Measurements from ENCODE around the gene SBF2.

The SBF2 gene

DNA sequence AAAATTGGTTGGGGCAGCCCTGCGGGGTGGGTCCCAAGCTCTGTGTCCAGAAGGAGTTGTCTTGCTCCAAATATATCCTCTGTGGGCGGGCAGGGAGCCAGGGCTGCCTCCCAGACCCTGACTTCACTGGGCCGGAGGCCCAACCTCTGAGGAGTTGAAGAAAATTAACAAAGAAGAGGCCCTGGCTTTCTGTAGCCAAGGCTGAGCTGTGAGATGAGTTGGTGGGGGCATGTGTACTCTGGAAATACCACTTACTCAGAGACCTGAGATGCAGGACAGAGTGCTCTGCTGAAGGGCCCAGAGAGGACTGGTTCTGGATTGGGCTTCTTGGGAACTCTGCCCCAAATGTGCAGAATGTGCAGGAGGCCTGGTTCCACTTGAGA lies 533.8 kb downstream of the SBF2 start:
- DNase-seq (ENCODE audit: insufficient read length, low spot score) (no peak), FAIRE-seq (no peak)
- TF ChIP-seq PAX5 (IDR thresholded peaks at IDR 0.05; ENCODE audit: insufficient read depth, low read length, severe bottlenecking), result no peak
- TF ChIP-seq SPI1 (IDR thresholded peaks at IDR 0.05; ENCODE audit: low read depth, low read length), result no peak
- no peak for TF ChIP-seq POLR2A (IDR thresholded peaks at IDR 0.05; ENCODE audit: low read depth, low read length)
- no peak for TF ChIP-seq POLR2AphosphoS5 (IDR thresholded peaks at IDR 0.05; ENCODE audit: low read depth, low read length)
- TF ChIP-seq POU2F2 (IDR thresholded peaks at IDR 0.05; ENCODE audit: low read depth, low read length), result no peak
- no peak for TF ChIP-seq TAF1 (IDR thresholded peaks at IDR 0.05; ENCODE audit: low read depth, low read length)

DNA sequence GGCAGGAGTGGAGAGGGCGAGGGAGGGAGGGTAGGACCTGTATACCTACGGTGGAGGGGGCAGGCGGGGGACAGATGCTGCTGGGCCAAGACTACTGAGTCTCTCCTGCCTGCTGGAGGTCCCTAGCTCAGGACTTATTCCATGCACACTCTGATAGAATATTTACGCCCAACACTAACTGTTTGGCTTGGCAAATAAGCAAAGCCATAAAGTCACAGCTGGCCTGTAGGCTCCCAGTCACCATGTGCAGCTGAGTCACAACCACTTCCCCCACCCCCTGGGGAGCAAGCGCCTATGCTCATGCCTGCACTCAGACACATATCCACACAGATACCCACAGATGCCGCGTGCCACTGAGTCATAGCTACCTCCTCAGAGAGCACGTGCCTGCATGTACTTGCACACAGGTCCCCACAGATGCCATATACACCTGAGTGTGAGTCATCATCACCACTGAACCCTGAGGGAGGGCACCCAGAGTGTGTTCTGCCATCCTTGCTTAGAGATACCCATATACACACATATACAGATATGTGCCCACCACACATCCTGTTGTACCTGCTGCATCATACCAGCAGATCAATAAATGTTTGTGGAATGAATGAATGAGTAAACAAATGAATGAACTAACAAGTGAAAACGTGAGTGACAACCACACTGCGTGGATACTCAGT lies 534.4 kb downstream of the SBF2 start:
- TF ChIP-seq TAF1 (IDR thresholded peaks at IDR 0.05; ENCODE audit: low read depth, low read length) (no peak), POLR2A (IDR thresholded peaks at IDR 0.05; ENCODE audit: low read depth, low read length) (no peak), PAX5 (IDR thresholded peaks at IDR 0.05; ENCODE audit: insufficient read depth, low read length, severe bottlenecking) (no peak), SPI1 (IDR thresholded peaks at IDR 0.05; ENCODE audit: low read depth, low read length) (peak; percentile 28; the same call in 1 of the 2 replicates), POLR2AphosphoS5 (IDR thresholded peaks at IDR 0.05; ENCODE audit: low read depth, low read length) (no peak), POU2F2 (IDR thresholded peaks at IDR 0.05; ENCODE audit: low read depth, low read length) (no peak)
- FAIRE-seq, result peak; percentile 95
- DNase-seq (ENCODE audit: insufficient read length, low spot score), result no peak

DNA sequence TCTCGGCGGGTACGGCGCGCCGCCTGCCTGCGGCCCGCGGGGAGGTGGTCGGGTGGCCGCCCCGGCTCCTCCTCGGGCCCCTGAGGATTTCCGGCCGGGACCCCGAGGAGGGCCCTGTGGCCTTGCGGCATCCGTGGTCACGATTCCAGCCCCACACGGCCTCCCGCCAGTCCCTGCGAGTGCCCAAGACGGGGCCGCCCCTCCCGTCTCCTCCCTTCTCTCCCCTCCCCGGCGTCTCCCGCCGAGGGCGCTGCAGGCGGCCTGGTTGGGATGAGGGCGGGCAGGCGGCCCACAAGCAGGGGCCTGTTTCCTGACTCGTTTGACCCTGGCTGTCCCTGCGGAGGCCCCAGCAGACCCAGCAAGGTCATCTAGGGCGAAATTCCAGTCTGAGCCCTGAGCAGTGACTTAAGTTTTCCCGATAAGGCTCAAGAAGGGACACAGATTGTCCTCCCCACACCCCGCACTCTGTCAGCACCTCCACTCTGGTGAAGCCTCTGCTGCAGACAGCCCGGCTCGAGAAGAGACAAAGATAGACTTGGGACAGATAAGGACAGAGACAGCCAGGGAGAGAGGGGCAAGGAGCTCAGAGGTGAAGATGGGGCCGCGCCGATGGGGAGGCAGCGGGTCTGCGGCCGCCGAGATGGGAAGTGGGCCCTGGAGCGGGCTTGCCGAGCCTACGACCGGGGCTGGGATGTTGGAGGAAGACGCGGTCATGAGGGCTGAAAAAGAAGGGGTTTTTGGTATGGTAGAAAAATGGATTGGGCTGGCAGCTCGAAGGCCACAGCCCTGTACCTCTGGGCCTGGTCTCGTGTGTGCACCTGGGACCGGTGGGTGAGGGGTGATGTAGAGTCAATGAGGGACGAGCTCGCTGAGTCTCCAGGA lies 535.1 kb downstream of the SBF2 start:
- DNase-seq (ENCODE audit: insufficient read length, low spot score) (peak; percentile 52), FAIRE-seq (no peak)
- TF ChIP-seq PAX5 (IDR thresholded peaks at IDR 0.05; ENCODE audit: insufficient read depth, low read length, severe bottlenecking) (no peak), SPI1 (IDR thresholded peaks at IDR 0.05; ENCODE audit: low read depth, low read length) (no peak), POLR2AphosphoS5 (IDR thresholded peaks at IDR 0.05; ENCODE audit: low read depth, low read length) (no peak), POU2F2 (IDR thresholded peaks at IDR 0.05; ENCODE audit: low read depth, low read length) (no peak), POLR2A (IDR thresholded peaks at IDR 0.05; ENCODE audit: low read depth, low read length) (no peak)

DNA sequence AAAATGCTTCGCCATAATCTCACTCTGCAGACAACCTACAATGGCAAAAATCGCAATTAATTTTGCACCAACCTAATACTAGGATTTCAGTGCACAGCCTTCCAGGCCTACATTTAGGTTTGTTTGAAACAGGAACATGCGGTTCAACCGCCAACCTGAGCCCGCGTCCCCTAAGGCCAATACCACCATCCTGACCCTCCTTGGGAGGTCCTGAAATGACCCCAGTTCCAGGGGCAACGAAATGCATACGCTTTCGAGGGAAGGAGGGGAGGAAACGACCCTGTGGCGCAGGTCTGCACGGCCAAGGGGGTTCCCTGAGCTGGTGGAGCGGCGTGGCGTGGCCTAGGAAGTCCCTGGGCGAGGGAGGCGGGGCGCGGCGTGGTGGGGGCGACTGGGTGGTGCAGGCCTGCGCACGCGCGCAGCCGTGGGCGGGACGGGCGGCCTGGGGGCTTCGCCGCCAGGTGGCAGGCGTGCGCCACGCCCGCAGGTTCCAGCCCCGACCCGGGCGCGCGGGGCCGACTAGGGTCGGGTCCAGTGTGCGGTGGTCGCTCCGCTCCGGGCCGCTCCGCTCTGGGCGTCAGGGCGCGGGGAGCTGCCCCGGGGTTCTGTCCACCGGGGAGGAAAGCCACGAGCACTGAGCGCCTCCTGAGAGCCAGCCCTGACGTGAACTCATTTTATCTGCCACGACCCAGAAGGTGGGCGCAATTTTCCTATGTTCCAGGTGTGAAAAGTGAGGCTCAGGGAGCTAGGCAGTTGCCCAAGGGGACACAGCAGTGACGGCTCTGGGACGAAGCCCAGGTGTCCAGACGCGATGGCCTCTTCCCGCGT lies 536.0 kb downstream of the SBF2 start:
- FAIRE-seq, result peak; percentile 100
- peak; percentile 95 for DNase-seq (ENCODE audit: insufficient read length, low spot score)

DNA sequence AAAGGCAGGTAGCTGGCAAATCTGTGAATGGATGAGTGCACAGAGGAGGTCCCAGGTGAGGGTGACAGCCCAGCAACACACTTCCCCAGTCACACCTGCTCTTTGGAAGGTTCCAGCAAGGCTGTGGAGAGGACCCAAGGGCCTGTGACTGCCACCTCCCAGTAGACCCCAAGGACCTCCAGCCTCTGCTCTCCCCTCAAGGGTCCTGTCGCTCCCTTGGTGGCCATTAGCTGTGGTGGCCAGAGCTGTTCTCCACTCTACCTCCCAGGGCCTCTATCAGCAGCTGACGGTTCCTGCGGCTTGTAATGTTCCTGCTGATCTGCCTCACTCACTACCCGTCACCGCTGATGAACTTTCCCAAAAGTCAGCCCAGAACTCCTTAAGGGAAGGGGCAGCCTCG lies 537.1 kb downstream of the SBF2 start:
- DNase-seq (ENCODE audit: insufficient read length, low spot score), result no peak
- peak; percentile 33 for FAIRE-seq
- TF ChIP-seq POU2F2 (IDR thresholded peaks at IDR 0.05; ENCODE audit: low read depth, low read length) (no peak), POLR2AphosphoS5 (IDR thresholded peaks at IDR 0.05; ENCODE audit: low read depth, low read length) (no peak), SPI1 (IDR thresholded peaks at IDR 0.05; ENCODE audit: low read depth, low read length) (no peak), TAF1 (IDR thresholded peaks at IDR 0.05; ENCODE audit: low read depth, low read length) (no peak), POLR2A (IDR thresholded peaks at IDR 0.05; ENCODE audit: low read depth, low read length) (no peak), PAX5 (IDR thresholded peaks at IDR 0.05; ENCODE audit: insufficient read depth, low read length, severe bottlenecking) (no peak)

More for the DNA sequence above, 536.0 kb downstream of the SBF2 start:
- TF ChIP-seq PAX5 (IDR thresholded peaks at IDR 0.05; ENCODE audit: insufficient read depth, low read length, severe bottlenecking) (peak; percentile 7), POLR2A (IDR thresholded peaks at IDR 0.05; ENCODE audit: low read depth, low read length) (0 out of 2 replicates have a peak, but pooled peaks have one; percentile 24), TAF1 (IDR thresholded peaks at IDR 0.05; ENCODE audit: low read depth, low read length) (no peak), POU2F2 (IDR thresholded peaks at IDR 0.05; ENCODE audit: low read depth, low read length) (no peak), SPI1 (IDR thresholded peaks at IDR 0.05; ENCODE audit: low read depth, low read length) (no peak), POLR2AphosphoS5 (IDR thresholded peaks at IDR 0.05; ENCODE audit: low read depth, low read length) (no peak)

GRCh38 chr11:9756461-9756860 lies 537.6 kb downstream of the SBF2 start:
- no peak for FAIRE-seq
- no peak for DNase-seq (ENCODE audit: insufficient read length, low spot score)
- no peak for TF ChIP-seq POLR2A (IDR thresholded peaks at IDR 0.05; ENCODE audit: low read depth, low read length)
- TF ChIP-seq POU2F2 (IDR thresholded peaks at IDR 0.05; ENCODE audit: low read depth, low read length), result no peak
- no peak for TF ChIP-seq TAF1 (IDR thresholded peaks at IDR 0.05; ENCODE audit: low read depth, low read length)
- TF ChIP-seq SPI1 (IDR thresholded peaks at IDR 0.05; ENCODE audit: low read depth, low read length), result no peak
- TF ChIP-seq POLR2AphosphoS5 (IDR thresholded peaks at IDR 0.05; ENCODE audit: low read depth, low read length), result no peak
- TF ChIP-seq PAX5 (IDR thresholded peaks at IDR 0.05; ENCODE audit: insufficient read depth, low read length, severe bottlenecking), result no peak

- FAIRE-seq (no peak), DNase-seq (ENCODE audit: insufficient read length, low spot score) (no peak)
- TF ChIP-seq POLR2AphosphoS5 (IDR thresholded peaks at IDR 0.05; ENCODE audit: low read depth, low read length) (no peak), SPI1 (IDR thresholded peaks at IDR 0.05; ENCODE audit: low read depth, low read length) (no peak), POU2F2 (IDR thresholded peaks at IDR 0.05; ENCODE audit: low read depth, low read length) (no peak), TAF1 (IDR thresholded peaks at IDR 0.05; ENCODE audit: low read depth, low read length) (no peak), PAX5 (IDR thresholded peaks at IDR 0.05; ENCODE audit: insufficient read depth, low read length, severe bottlenecking) (no peak), POLR2A (IDR thresholded peaks at IDR 0.05; ENCODE audit: low read depth, low read length) (no peak)
Observed at GRCh38 chr11:9755561-9756185, 538.3 kb downstream of the SBF2 start.

GRCh38 chr11:9754010-9754471 lies 540.0 kb downstream of the SBF2 start:
- DNase-seq (ENCODE audit: insufficient read length, low spot score) (no peak), FAIRE-seq (no peak)
- TF ChIP-seq SPI1 (IDR thresholded peaks at IDR 0.05; ENCODE audit: low read depth, low read length), result no peak
- TF ChIP-seq POLR2A (IDR thresholded peaks at IDR 0.05; ENCODE audit: low read depth, low read length), result no peak
- TF ChIP-seq POU2F2 (IDR thresholded peaks at IDR 0.05; ENCODE audit: low read depth, low read length), result no peak
- TF ChIP-seq POLR2AphosphoS5 (IDR thresholded peaks at IDR 0.05; ENCODE audit: low read depth, low read length), result 0 out of 2 replicates have a peak, but pooled peaks have one; percentile 25
- no peak for TF ChIP-seq PAX5 (IDR thresholded peaks at IDR 0.05; ENCODE audit: insufficient read depth, low read length, severe bottlenecking)
